Osteoblast (primary cell): ENCODE data around the gene DCST2. TPM values are rescaled to one million over a fixed set of nuclear protein-coding genes. Genes with fewer than 3 reads are reported as not detected.
"Not testable (repeated sequence)": the region's sequence is repeated elsewhere in the genome, so short reads cannot be mapped to it uniquely, and the experiment has no call there.

ENCODE experiments used
- DNase-seq: peaks from one replicate; pipeline ENCODE4 v3.0.0; 2011; ENCODE audit warnings: low spot score, mixed read lengths; ENCODE audit not compliant: insufficient read length; ENCODE audit errors: missing footprints
- H2AFZ ChIP-seq: 2 replicates; pipeline ENCODE4 v1.6.0; 2011; ENCODE audit warnings: mild to moderate bottlenecking, low read length
- H3K27ac ChIP-seq: 2 replicates; pipeline ENCODE4 v1.5.1; 2011; ENCODE audit warnings: mild to moderate bottlenecking, low read depth, low read length, moderate library complexity
- H3K27me3 ChIP-seq: 2 replicates; pipeline ENCODE4 v1.6.0; 2012; ENCODE audit warnings: mild to moderate bottlenecking, control low read depth, inconsistent platforms, low read length, moderate library complexity; ENCODE audit not compliant: insufficient read depth
- H3K36me3 ChIP-seq: 2 replicates; pipeline ENCODE4 v1.5.1; 2011; ENCODE audit warnings: mild to moderate bottlenecking, low read length, control low read depth, moderate library complexity; ENCODE audit not compliant: insufficient read depth
- H3K4me1 ChIP-seq: 2 replicates; pipeline ENCODE4 v1.5.1; 2011; ENCODE audit warnings: mild to moderate bottlenecking, low read length, control low read depth, moderate library complexity; ENCODE audit not compliant: insufficient read depth
- H3K4me2 ChIP-seq: 2 replicates; pipeline ENCODE4 v1.6.0; 2011; ENCODE audit warnings: mild to moderate bottlenecking, low read length; ENCODE audit not compliant: insufficient read depth
- H3K4me3 ChIP-seq: fragments of 200-600 bp; sonication (generic); 3 replicates; pipeline ENCODE4 v1.5.1; 2012; ENCODE audit warnings: mild to moderate bottlenecking, low read length, inconsistent platforms; ENCODE audit not compliant: insufficient read depth
- H3K79me2 ChIP-seq: 2 replicates; pipeline ENCODE4 v1.6.0; 2012; ENCODE audit warnings: mild to moderate bottlenecking, low read length, control low read depth, inconsistent platforms; ENCODE audit not compliant: insufficient read depth
- H3K9me3 ChIP-seq: 2 replicates; pipeline ENCODE4 v1.5.1; 2011; ENCODE audit warnings: low read depth, low read length, control low read depth
- H4K20me1 ChIP-seq: 2 replicates; pipeline ENCODE4 v1.6.0; 2012; ENCODE audit warnings: mild to moderate bottlenecking, low read length, control low read depth; ENCODE audit not compliant: insufficient read depth
- CTCF ChIP-seq: IDR thresholded peaks from 2 replicates; pipeline ENCODE4 v1.5.1; 2011; ENCODE audit warnings: mild to moderate bottlenecking, low read depth, low read length, moderate library complexity; ENCODE audit errors: extremely low read depth
- total RNA-seq: library from RNA; depleted of rRNA; stranded (reverse); fragments of >200 nt; gene quantifications from 2 replicates; pipeline ENCODE4 v1.2.3, GENCODE V29; 2012

The DCST2 gene
- total RNA-seq, 1 donor: not detected

GRCh38 chr1:154982897-154983648, 50.5 kb downstream of the DCST2 start, which contains the start of gene FLAD1:
FLAD1 (plus strand) TSS chr1:154983344; CDS start chr1:154983695, 351 bp downstream.
- peak; percentile 99 for DNase-seq
- H3K79me2 ChIP-seq: peaks cover 42% of the 10 kb centered on the region
- no peaks in the 10 kb centered on the region for H4K20me1 ChIP-seq
- peak within 1 kb of the TSS; percentile 90 for H2AFZ ChIP-seq
- H3K4me1 ChIP-seq: peaks cover 16% of the 10 kb centered on the region
- H3K27ac ChIP-seq: peak within 1 kb of the TSS; percentile 72
- H3K27me3 ChIP-seq: no peaks in the 10 kb centered on the region
- TF ChIP-seq CTCF: no peak
- peaks cover 16% of the 10 kb centered on the region for H3K36me3 ChIP-seq
- peak within 1 kb of the TSS; percentile 89 for H3K4me3 ChIP-seq
- H3K9me3 ChIP-seq: no peaks in the 10 kb centered on the region
- H3K4me2 ChIP-seq: peak within 1 kb of the TSS; percentile 97

GRCh38 chr1:154982341-154982740, 51.2 kb downstream of the DCST2 start:
- Histone ChIP-seq H3K4me2 (peak overlapping the region; percentile 97), H3K79me2 (peaks cover 44% of the 10 kb centered on the region), H3K27me3 (no peaks in the 10 kb centered on the region), H3K4me3 (peak overlapping the region; percentile 89), H4K20me1 (no peaks in the 10 kb centered on the region), H2AFZ (peak overlapping the region; percentile 69), H3K9me3 (no peaks in the 10 kb centered on the region), H3K27ac (peak overlapping the region; percentile 27), H3K36me3 (peaks cover 13% of the 10 kb centered on the region), H3K4me1 (peaks cover 16% of the 10 kb centered on the region)
- no peak for DNase-seq
- TF ChIP-seq CTCF: no peak

GRCh38 chr1:154978360-154978759, 55.2 kb downstream of the DCST2 start:
- no peak overlapping the region for H3K27ac ChIP-seq
- peaks cover 41% of the 10 kb centered on the region for H3K79me2 ChIP-seq
- no peak for DNase-seq
- H3K4me1 ChIP-seq: peaks cover 21% of the 10 kb centered on the region
- no peak overlapping the region for H2AFZ ChIP-seq
- no peaks in the 10 kb centered on the region for H3K9me3 ChIP-seq
- peaks cover 9% of the 10 kb centered on the region for H3K36me3 ChIP-seq
- H3K4me2 ChIP-seq: no peak overlapping the region
- TF ChIP-seq CTCF: no peak
- H3K4me3 ChIP-seq: no peak overlapping the region
- no peaks in the 10 kb centered on the region for H4K20me1 ChIP-seq
- no peaks in the 10 kb centered on the region for H3K27me3 ChIP-seq

DNA sequence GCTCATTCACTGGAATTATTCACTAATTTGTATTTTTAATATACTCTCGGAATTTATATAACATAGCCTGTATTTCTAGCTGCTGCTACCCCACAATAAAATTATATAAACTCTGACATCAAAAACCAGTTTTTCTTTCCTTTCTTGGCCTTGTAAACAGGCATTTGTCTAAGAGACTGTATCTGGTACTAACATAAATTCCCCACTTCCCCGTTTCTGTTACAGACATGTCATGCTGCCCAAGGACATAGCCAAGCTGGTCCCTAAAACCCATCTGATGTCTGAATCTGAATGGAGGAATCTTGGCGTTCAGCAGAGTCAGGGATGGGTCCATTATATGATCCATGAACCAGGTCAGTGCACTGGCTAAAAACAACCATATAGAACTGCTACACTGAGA, 55.8 kb downstream of the DCST2 start:
- DNase-seq, H4K20me1 ChIP-seq, H3K27me3 ChIP-seq, H3K36me3 ChIP-seq, H3K9me3 ChIP-seq, H3K27ac ChIP-seq, H3K4me2 ChIP-seq, H3K4me3 ChIP-seq: not testable (repeated sequence)
- Histone ChIP-seq H3K79me2 (peaks cover 39% of the 10 kb centered on the region), H2AFZ (peak overlapping the region; percentile 10), H3K4me1 (peaks cover 26% of the 10 kb centered on the region)
